B cell (primary cell): ENCODE data around the gene FXYD7. TPM values are rescaled to one million over a fixed set of nuclear protein-coding genes. Genes with fewer than 3 reads are reported as not detected.

ENCODE experiments used
- ATAC-seq: fragments of 200-7000 bp; cut with Tn5 transposase; one replicate; pipeline ENCODE4 v1.10.0; 2021; ENCODE audit warnings: low read depth, mild to moderate bottlenecking, moderate number of reproducible peaks, moderate library complexity
- CTCF ChIA-PET: fragments of 350-600 bp; sonication (Branson Sonifier 250); formaldehyde crosslinking; loops from one replicate; lab custom pipeline; 2021; ENCODE audit warnings: antibody characterized with exemption, inconsistent platforms; lab: Charles Lee
- POLR2A ChIA-PET: fragments of 350-600 bp; sonication (Branson Sonifier 250); formaldehyde crosslinking; loops from one replicate; lab custom pipeline; 2021; ENCODE audit warnings: antibody characterized with exemption; lab: Charles Lee
- DNase-seq: peaks from one replicate; pipeline ENCODE4 v3.0.0; 2013
- H2AFZ ChIP-seq: 2 replicates; pipeline ENCODE4 v1.6.1; 2012; ENCODE audit warnings: mild to moderate bottlenecking, low read depth, low read length; ENCODE audit not compliant: insufficient read depth, poor library complexity, severe bottlenecking
- H3K27ac ChIP-seq, 2 donors: 1 replicate in 1 of 2; 2 replicates in 1 of 2; pipeline ENCODE4 v1.5.1; 2012 to 2013; ENCODE audit warnings: low read length in 2 of 2, mild to moderate bottlenecking in 2 of 2, moderate library complexity in 1 of 2
- H3K27me3 ChIP-seq, 4 experiments: fragments of 200-600 bp in 1 of 4; sonication (generic) in 1 of 4; replicated peaks in 1 of 4; 1 replicate in 2 of 4; 2 replicates in 2 of 4; pipeline versions ENCODE4 v1.6.1 to v1.7.0; 2013 to 2016; ENCODE audit warnings: low read length in 3 of 4, mild to moderate bottlenecking in 2 of 4, mixed read lengths in 1 of 4, moderate library complexity in 1 of 4; ENCODE audit not compliant: insufficient read depth in 4 of 4, control insufficient read depth in 3 of 4; ENCODE audit errors: control extremely low read depth in 1 of 4
- H3K36me3 ChIP-seq, 2 experiments: replicated peaks in 1 of 2; 1 replicate in 1 of 2; 2 replicates in 1 of 2; pipeline versions ENCODE4 v1.6.1 to v1.7.1; 2013; ENCODE audit warnings: low read length in 1 of 2; ENCODE audit not compliant: insufficient read depth in 2 of 2, control insufficient read depth in 1 of 2; ENCODE audit errors: control extremely low read depth in 1 of 2, extremely low read depth in 1 of 2
- H3K4me1 ChIP-seq, 2 donors: fragments of 200-600 bp in 1 of 2; sonication (generic) in 1 of 2; 1 replicate in 1 of 2; 2 replicates in 1 of 2; pipeline versions ENCODE4 v1.5.1 to v1.6.1; 2013 to 2017; ENCODE audit warnings: low read length in 2 of 2; ENCODE audit not compliant: control insufficient read depth in 2 of 2, insufficient read depth in 2 of 2
- H3K4me2 ChIP-seq: replicated peaks from 2 replicates; pipeline ENCODE3; 2012; ENCODE audit warnings: mild to moderate bottlenecking, low read depth, low read length; ENCODE audit not compliant: poor library complexity, severe bottlenecking
- H3K4me3 ChIP-seq, 5 experiments: fragments of 200-600 bp in 1 of 5; sonication (generic) in 1 of 5; 1 replicate in 3 of 5; 2 replicates in 2 of 5; pipeline versions ENCODE4 v1.5.1 to v1.7.0; 2011 to 2016; ENCODE audit warnings: low read length in 4 of 5, mild to moderate bottlenecking in 4 of 5, low read depth in 2 of 5, control low read depth in 1 of 5, moderate library complexity in 1 of 5; ENCODE audit not compliant: insufficient read depth in 1 of 5; ENCODE audit errors: control extremely low read depth in 1 of 5, extremely low read depth in 1 of 5
- H3K79me2 ChIP-seq: fragments of 200-600 bp; sonication (generic); one replicate; pipeline ENCODE4 v1.6.0; 2016; ENCODE audit warnings: low read length; ENCODE audit not compliant: control insufficient read depth, insufficient read depth
- H3K9ac ChIP-seq: fragments of 200-600 bp; sonication (generic); 2 replicates; pipeline ENCODE4 v1.6.1; 2017; ENCODE audit warnings: mild to moderate bottlenecking, low read length, moderate library complexity
- H3K9me3 ChIP-seq, 3 donors: one replicate each; pipeline versions ENCODE4 v1.6.1 to v1.7.1; 2013; ENCODE audit warnings: low read length in 2 of 3; ENCODE audit not compliant: control insufficient read depth in 2 of 3, insufficient read depth in 1 of 3; ENCODE audit errors: control extremely low read depth in 1 of 3
- H4K20me1 ChIP-seq: 2 replicates; pipeline ENCODE4 v1.6.0; 2012; ENCODE audit warnings: mild to moderate bottlenecking, low read length; ENCODE audit not compliant: insufficient read depth, control insufficient read depth, poor library complexity, severe bottlenecking
- H3K27ac Mint-ChIP-seq: one replicate; pipeline ENCODE4 v1.8.0; 2021; ENCODE audit warnings: mixed read lengths
- H3K27me3 Mint-ChIP-seq: one replicate; pipeline ENCODE4 v1.8.0; 2021; ENCODE audit warnings: mixed read lengths
- H3K4me1 Mint-ChIP-seq: one replicate; pipeline ENCODE4 v1.8.0; 2021; ENCODE audit warnings: mixed read lengths
- H3K4me3 Mint-ChIP-seq: one replicate; pipeline ENCODE4 v1.8.0; 2021; ENCODE audit warnings: mixed read lengths
- H3K9me3 Mint-ChIP-seq: one replicate; pipeline ENCODE4 v1.8.0; 2022; ENCODE audit warnings: mixed read lengths; ENCODE audit not compliant: insufficient read depth
- EZH2 ChIP-seq: IDR thresholded peaks from 2 replicates; pipeline ENCODE4 v1.6.1; 2012; ENCODE audit warnings: borderline replicate concordance, low read depth, mild to moderate bottlenecking, moderate library complexity, low read length; ENCODE audit not compliant: insufficient read depth, poor library complexity, severe bottlenecking
- WGBS: methylation state at CpG from one replicate; pipeline ENCODE4 v1.1.5; 2013; ENCODE audit warnings: missing lambda C conversion rate; ENCODE audit not compliant: insufficient coverage; 5-methylcytosine and 5-hydroxymethylcytosine counted together
- intact Hi-C: fragments of 100-400 bp; cut with micrococcal nuclease; formaldehyde crosslinking; loops from one replicate; pipeline ENCODE4 v1.10.0; 2022
- polyA plus RNA-seq: library from polyadenylated mRNA; depleted of rRNA; stranded (reverse); fragments of >200 nt; gene quantifications from 2 replicates; pipeline ENCODE4 v1.2.3, GENCODE V29; 2012
- total RNA-seq, 2 donors: library from RNA; stranded (reverse); fragments of 120-200 nt in 1 of 2; gene quantifications; 1 replicate in 1 of 2; 2 replicates in 1 of 2; pipeline versions ENCODE4 v1.2.3 to v1.2.4, GENCODE V29; 2013 to 2022
- TF ChIP-seq, protein P1 (sequence below): fragments of 200-600 bp; IDR thresholded peaks from one replicate; pipeline ENCODE4 v1.8.0; 2022; ENCODE audit warnings: antibody characterized with exemption, mild to moderate bottlenecking

FXYD7 gene
- total and polyA plus RNA-seq, 2 donors (not counting 1 experiment from before 2014, with no cell fraction given), result 3.8 to 27.4 TPM

DNA sequence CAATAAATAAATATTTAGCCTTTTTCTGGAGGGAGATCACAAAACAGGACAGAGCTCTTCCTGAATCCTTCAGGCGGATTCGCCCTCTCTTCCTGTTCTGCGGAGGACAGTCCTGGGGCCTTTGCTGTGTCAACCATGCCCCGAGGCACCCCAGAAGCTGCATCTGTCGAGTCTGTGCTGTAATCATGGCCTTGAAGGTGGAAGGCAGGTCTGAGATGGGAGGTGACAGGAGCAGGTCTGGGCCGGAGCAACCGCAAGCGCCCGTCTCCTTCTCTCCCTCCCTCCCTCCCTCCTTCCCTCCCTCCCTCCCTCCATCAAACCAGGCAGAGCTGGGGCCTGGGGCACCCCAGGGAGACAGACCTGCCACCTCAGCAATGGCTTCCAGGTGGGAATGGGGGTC is 32.1 kb upstream of the FXYD7 start:
- TF ChIP-seq, protein P1, sequence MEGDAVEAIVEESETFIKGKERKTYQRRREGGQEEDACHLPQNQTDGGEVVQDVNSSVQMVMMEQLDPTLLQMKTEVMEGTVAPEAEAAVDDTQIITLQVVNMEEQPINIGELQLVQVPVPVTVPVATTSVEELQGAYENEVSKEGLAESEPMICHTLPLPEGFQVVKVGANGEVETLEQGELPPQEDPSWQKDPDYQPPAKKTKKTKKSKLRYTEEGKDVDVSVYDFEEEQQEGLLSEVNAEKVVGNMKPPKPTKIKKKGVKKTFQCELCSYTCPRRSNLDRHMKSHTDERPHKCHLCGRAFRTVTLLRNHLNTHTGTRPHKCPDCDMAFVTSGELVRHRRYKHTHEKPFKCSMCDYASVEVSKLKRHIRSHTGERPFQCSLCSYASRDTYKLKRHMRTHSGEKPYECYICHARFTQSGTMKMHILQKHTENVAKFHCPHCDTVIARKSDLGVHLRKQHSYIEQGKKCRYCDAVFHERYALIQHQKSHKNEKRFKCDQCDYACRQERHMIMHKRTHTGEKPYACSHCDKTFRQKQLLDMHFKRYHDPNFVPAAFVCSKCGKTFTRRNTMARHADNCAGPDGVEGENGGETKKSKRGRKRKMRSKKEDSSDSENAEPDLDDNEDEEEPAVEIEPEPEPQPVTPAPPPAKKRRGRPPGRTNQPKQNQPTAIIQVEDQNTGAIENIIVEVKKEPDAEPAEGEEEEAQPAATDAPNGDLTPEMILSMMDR, result no peak
- no peak for TF ChIP-seq EZH2
- Mint-ChIP-seq H3K27me3 (peaks cover 11% of the 10 kb centered on the region), H3K9me3 (no peaks in the 10 kb centered on the region), H3K27ac (no peak overlapping the region), H3K4me1 (peaks cover 8% of the 10 kb centered on the region), H3K4me3 (no peak overlapping the region)
- no peaks in the 10 kb centered on the region for H4K20me1 ChIP-seq
- H2AFZ ChIP-seq, result no peak overlapping the region
- ATAC-seq (no peak), DNase-seq (no peak)
- H3K27ac ChIP-seq, result no peak overlapping the region
- H3K9ac ChIP-seq, result no peak overlapping the region
- no peaks in the 10 kb centered on the region for H3K79me2 ChIP-seq
- H3K4me1 ChIP-seq, result peaks cover 7 to 9% of the 10 kb centered on the region in 2 donors
- no peak overlapping the region for H3K4me2 ChIP-seq
- H3K27me3 ChIP-seq, result peaks cover 0 to 27% (median 2%) of the 10 kb centered on the region in 4 experiments
- H3K36me3 ChIP-seq, result no peaks in the 10 kb centered on the region
- CTCF ChIA-PET, result interaction anchor here (0.7 to 1.0 kb wide), 4 partner anchors 13 to 104 kb away, joined by 3 read pairs; no protein-coding TSS in a partner anchor
- WGBS, result 87% methylated on average over 4 of the region's 9 CpGs
- H3K9me3 ChIP-seq, result peaks cover 0 to 8% (median 0%) of the 10 kb centered on the region in 3 donors
- intact Hi-C loops, result no loop called here
- POLR2A ChIA-PET, result no interaction called here
- no peak overlapping the region for H3K4me3 ChIP-seq

DNA sequence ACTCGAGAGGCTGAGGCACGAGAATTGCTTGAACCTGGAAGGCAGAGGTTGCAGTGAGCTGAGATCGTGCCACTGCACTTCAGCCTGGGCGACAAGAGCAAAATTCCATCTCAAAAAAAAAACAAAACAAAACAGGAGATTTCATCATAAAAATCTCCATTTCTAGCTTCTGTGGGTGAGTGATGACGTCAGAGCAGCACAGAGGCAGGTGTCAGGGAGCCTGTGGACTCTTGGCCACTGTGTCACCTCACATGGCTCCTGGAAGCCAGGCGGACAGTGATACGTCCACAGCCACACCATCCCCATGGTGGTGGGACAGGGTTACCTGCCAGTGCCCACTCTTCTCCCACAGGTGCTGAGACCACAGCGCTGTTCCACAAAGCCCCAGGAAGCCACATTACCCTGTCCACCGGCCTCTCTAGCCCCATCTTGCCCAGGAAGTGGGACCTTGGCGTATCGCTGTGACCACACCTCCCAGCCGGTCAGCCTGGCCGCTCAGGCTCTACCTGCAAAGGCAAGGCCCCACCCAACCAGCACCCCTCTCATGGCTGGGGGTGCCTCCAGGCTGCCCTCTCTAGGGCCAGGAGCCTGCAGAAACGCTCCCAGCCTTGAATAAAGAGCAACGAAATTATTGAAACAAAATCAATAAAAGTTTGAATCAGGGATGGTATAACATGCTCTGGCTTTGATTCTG is 29.9 kb upstream of the FXYD7 start:
- 85% methylated on average over 13 of the region's 15 CpGs for WGBS
- POLR2A ChIA-PET, result interaction anchor here (0.7 kb wide), 1 partner anchor 1744 kb away, joined by 3 read pairs; no protein-coding TSS in a partner anchor
- no peak overlapping the region for H3K4me2 ChIP-seq

More for the DNA sequence above, 29.9 kb upstream of the FXYD7 start:
- CTCF ChIA-PET, result interaction anchor here (0.7 to 1.7 kb wide), 2 partner anchors 46 to 545 kb away, joined by 4 to 5 read pairs; no protein-coding TSS in a partner anchor
- Histone ChIP-seq H2AFZ (no peak overlapping the region), H3K27me3 (peaks cover 0 to 27% (median 2%) of the 10 kb centered on the region in 4 experiments), H3K79me2 (no peaks in the 10 kb centered on the region), H3K4me3 (no peak overlapping the region), H3K27ac (no peak overlapping the region), H3K36me3 (no peaks in the 10 kb centered on the region), H4K20me1 (no peaks in the 10 kb centered on the region), H3K9me3 (peaks cover 0 to 4% (median 0%) of the 10 kb centered on the region in 3 donors), H3K4me1 (peaks cover 7 to 9% of the 10 kb centered on the region in 2 donors), H3K9ac (no peak overlapping the region)
- Mint-ChIP-seq H3K27me3 (peaks cover 11% of the 10 kb centered on the region), H3K4me3 (no peak overlapping the region), H3K9me3 (no peaks in the 10 kb centered on the region), H3K4me1 (peaks cover 8% of the 10 kb centered on the region), H3K27ac (no peak overlapping the region)
- intact Hi-C loops, result no loop called here
- ATAC-seq (no peak), DNase-seq (no peak)
- TF ChIP-seq, protein P1, result no peak
- TF ChIP-seq EZH2, result no peak
